ENCODE data around the gene GPR21.

DNA sequence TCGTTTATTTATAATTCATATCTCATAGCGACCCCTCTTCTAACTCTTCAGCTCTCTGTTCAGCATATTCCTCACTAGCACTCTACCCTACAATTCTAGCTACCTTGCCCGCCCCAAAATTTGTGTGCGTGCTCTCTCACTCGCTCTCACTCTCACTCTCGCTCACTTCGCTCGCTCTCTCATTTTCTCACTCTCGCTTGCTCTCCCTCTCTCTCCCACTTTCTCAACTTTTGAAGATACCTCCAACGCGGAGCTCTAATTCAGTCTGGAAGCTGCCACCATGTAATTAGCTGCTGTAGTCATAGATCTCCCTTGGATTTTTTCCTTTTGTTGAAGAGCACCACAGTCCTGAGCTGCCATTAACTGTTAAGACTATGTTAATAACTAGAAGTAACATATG is 30.4 kb downstream of the GPR21 start:
- TF ChIP-seq, protein P1, sequence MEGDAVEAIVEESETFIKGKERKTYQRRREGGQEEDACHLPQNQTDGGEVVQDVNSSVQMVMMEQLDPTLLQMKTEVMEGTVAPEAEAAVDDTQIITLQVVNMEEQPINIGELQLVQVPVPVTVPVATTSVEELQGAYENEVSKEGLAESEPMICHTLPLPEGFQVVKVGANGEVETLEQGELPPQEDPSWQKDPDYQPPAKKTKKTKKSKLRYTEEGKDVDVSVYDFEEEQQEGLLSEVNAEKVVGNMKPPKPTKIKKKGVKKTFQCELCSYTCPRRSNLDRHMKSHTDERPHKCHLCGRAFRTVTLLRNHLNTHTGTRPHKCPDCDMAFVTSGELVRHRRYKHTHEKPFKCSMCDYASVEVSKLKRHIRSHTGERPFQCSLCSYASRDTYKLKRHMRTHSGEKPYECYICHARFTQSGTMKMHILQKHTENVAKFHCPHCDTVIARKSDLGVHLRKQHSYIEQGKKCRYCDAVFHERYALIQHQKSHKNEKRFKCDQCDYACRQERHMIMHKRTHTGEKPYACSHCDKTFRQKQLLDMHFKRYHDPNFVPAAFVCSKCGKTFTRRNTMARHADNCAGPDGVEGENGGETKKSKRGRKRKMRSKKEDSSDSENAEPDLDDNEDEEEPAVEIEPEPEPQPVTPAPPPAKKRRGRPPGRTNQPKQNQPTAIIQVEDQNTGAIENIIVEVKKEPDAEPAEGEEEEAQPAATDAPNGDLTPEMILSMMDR (IDR thresholded peaks at IDR 0.05), result no peak
- TF ChIP-seq POLR2A (IDR thresholded peaks at IDR 0.05), result no peak
